ENCODE measurements around the gene SLK.

Gene SLK

GRCh38 chr10:103966671-103967447 lies at the start of gene SLK:
Gene SLK (plus strand): TSS chr10:103967140. CDS start chr10:103967746, 606 bp downstream.
- DNase-seq (ENCODE audit: low spot score), result peak; percentile 74

- DNase-seq (ENCODE audit: low spot score), result peak; percentile 63
Observed at GRCh38 chr10:103917302-103918052, 49.5 kb upstream of the SLK start.

DNA sequence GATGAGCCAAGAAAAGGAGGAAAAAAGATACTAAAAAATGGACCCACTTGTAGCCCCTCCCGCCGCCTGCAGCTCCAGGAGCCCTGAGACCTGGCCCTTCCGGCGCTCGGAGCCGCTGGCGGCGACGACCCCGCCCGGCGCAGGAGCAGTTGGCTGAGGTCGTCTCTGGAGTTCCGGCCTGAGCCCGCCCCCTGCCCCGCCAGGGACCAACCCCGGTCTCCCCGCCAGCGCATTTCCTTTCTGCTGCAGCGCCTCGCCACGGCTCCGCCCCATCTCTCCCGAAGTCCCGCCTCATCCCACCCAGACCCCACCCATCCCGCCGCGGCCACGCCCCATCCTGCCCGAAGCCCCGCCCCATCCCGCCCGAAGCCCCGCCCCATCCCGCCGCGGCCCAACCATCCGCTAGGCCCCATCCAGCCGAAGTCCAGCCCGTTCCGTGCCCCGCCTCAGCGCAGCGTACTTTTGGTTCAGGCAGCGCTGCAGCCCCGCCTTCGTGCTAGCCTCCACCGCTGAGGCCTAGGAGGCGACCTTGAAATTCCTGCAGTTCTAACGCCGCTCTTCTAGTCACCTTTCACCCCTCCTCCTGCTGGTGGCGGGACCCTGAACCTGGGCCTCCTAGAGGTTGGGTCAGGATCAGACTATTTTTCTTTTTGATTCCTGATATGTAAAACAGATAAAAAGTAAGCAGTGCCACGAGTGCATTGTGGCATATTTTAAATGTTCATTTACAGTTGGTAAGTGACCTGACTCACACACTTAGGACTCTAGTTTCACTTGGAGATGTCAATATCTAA lies 48.7 kb upstream of the SLK start, which contains the start of gene STN1:
Gene STN1, minus strand, starts transcription at position 132 of the 794 bp plus-strand sequence. CDS start 590 bp downstream, outside the sequence.
- DNase-seq (ENCODE audit: low spot score), result peak; percentile 96

- DNase-seq (ENCODE audit: low spot score), result no peak
Observed at GRCh38 chr10:103919648-103920025, 47.3 kb upstream of the SLK start.

DNA sequence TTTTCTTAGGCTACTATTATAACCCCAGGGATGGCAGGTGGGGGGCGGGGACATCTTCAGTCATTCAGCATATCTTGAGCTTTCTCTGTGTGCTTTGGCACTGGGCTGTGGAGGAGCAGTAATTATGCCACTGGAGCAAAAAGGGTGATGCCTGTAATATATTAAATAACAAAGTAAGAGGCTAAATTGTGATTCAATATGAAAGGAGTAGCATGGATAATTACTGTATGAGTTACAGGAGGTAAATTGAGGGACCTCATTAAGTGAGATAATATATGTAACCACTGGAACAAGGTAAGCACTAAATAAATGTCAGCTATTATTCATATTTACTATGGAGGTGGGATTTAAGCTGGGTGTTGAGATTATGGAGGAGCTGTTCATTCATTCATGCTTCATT lies 45.7 kb upstream of the SLK start:
- DNase-seq (ENCODE audit: low spot score), result no peak

- peak; percentile 29 for DNase-seq (ENCODE audit: low spot score)
Observed at GRCh38 chr10:103921750-103922195, 45.2 kb upstream of the SLK start.

DNA sequence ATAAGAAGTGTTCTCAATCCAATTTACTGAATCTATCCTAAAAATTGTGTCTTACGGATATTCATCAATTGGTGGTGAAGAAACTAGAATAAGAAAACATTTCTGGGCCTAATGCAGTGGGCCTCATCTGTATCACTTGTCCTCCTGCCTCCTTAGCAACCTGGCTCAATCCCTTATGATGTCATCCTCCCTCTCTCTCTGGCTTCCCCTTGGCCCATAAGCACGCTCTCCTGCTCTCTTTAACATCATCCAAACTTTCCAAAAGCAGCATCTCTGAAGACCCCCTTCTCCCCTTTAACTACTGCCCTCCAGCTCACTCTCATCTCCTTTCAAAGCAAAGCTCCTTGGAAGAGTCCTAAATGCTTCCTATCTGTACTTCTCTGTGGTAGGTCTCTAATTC lies 44.3 kb upstream of the SLK start:
- no peak for DNase-seq (ENCODE audit: low spot score)

GRCh38 chr10:103923502-103923901 lies 43.4 kb upstream of the SLK start:
- no peak for DNase-seq (ENCODE audit: low spot score)

- DNase-seq (ENCODE audit: low spot score), result no peak
Observed at GRCh38 chr10:103925591-103925990, 41.3 kb upstream of the SLK start.

- DNase-seq (ENCODE audit: low spot score), result peak; percentile 74
Observed at GRCh38 chr10:103926722-103927319, 40.1 kb upstream of the SLK start.

DNA sequence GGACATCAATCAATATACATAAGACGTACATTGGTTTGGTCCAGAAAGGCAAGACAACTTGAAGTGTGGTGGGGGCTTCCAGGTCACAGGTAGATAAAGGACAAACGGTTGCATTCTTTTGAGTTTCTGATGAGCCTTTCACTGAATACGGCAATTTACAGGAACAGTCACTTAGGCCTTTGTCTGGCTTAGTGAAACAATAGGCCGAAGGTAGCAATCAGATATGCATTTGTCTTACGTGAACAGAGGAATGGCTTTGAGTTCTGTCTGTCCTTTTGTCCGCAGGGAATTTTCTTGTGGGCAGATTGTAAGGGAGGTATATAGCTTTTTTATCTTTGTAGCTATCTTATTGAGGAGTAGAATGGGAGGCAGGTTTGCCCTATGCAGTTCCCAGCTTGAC lies 38.2 kb upstream of the SLK start:
- no peak for DNase-seq (ENCODE audit: low spot score)

DNA sequence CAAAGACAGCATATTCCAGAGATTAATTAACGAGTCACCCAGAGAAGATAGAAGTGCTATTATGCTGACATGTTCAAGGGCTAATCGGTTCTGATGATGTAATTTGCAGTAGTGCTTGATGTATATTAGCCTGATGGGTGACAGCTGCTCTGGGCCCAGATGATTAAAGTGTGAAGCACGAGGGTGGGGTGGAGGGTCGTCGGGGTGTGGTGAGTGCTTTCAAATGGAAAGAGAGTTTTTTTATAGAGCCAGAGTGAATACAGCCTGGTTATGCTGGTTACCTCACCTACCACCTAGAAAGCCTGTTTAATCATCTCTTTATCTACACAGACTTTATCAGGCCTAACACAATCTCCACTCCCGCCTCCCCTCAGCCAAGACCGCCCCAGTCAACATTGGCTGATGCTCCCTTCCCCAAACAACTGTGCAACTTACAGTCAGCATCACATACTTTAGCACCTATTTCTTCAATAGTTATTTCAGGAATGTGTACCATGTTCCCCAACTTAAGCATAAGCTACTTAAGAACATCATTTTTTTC lies 37.5 kb upstream of the SLK start:
- no peak for DNase-seq (ENCODE audit: low spot score)

DNA sequence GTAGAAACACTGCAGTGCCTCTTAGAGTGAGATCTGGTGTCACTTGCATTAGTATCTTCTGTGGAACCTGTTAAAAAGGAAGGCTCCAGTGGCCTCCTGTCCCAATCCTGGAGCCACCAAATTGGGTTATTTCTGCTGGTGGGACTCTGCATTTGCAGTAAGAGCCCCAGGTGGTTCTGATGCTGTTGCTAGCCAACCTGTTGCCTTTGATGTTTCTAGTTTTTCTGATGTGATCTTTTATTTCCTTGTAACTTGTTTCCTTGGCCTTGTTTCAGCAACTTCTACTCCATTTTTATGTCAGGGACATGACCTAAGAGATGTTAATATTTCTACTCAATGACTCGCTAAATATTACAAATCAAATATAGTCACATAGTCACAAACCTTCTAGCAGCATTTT lies 36.5 kb upstream of the SLK start:
- DNase-seq (ENCODE audit: low spot score), result no peak

- no peak for DNase-seq (ENCODE audit: low spot score)
Observed at GRCh38 chr10:103930881-103931280, 36.1 kb upstream of the SLK start.

DNA sequence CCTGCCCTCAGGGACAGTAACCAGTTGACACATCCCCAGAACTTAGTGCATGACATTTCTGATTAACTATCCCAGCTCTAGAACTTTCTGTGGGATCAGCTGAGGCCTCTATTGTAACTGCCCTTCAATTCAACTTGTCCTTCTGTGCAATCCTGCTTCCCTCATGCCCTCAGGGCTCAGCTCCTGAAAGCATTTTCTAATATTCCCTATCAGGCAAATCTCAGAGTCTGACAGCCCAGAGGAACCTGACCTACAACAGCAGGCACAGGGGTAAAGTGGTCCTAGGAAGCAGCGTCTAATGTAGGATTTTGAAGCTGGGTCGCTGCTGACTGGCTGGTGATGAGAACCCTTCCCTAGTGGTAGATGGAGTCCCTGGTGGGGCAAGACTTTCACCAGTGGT lies 35.3 kb upstream of the SLK start:
- DNase-seq (ENCODE audit: low spot score), result no peak

GRCh38 chr10:103932271-103932670 lies 34.7 kb upstream of the SLK start:
- DNase-seq (ENCODE audit: low spot score), result no peak

GRCh38 chr10:103932971-103933370 lies 34.0 kb upstream of the SLK start:
- no peak for DNase-seq (ENCODE audit: low spot score)

- DNase-seq (ENCODE audit: low spot score), result peak; percentile 72
Observed at GRCh38 chr10:103933557-103934121, 33.3 kb upstream of the SLK start.

- DNase-seq (ENCODE audit: low spot score), result no peak
Observed at GRCh38 chr10:103934308-103934707, 32.6 kb upstream of the SLK start.

DNA sequence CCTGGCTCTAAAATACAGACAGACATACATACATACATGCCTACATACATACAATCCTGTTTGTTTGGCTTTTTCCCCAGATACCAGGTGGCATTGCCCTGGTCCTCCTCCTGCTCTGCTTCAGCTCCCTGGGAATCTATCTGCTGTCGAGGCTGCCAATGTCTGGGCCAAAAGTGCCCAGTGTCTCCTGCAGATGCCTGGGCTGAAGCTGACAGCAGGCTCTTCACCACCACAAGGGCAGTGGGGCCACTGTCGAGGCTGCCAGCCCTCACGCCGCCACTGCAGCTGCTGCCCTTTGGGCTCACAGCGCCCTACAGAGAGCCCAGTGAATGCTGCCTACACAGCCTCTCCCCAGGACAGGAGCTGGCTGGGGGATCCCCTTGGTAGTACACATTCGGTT lies 30.9 kb upstream of the SLK start:
- peak; percentile 69 for DNase-seq (ENCODE audit: low spot score)

- DNase-seq (ENCODE audit: low spot score), result no peak
Observed at GRCh38 chr10:103939522-103939921, 27.4 kb upstream of the SLK start.
